ENCODE measurements around the gene RAMACL.
A peak's percentile ranks its signal among the peaks of the same experiment; 100 is the strongest.

RAMACL gene

GRCh38 chr6:166578536-166579236 is 7.8 kb downstream of the RAMACL start:
- Histone ChIP-seq H3K36me3 (ENCODE audit: control insufficient read depth in 1 of 2, insufficient read depth in 2 of 2, low read length in 2 of 2) (no peaks in the 10 kb centered on the region), H3K4me3 (ENCODE audit: low read depth in 1 of 2, low read length in 2 of 2) (no peak overlapping the region), H3K9ac (ENCODE audit: low read depth in 1 of 2, low read length in 2 of 2) (no peak overlapping the region), H3K9me3 (ENCODE audit: control insufficient read depth in 1 of 2, low read length in 2 of 2) (no peaks in the 10 kb centered on the region), H3K27ac (ENCODE audit: low read depth, low read length) (no peak overlapping the region), H3K4me1 (ENCODE audit: control insufficient read depth in 1 of 2, insufficient read depth in 2 of 2, low read length in 2 of 2) (no peaks in the 10 kb centered on the region), H3K27me3 (ENCODE audit: control insufficient read depth in 1 of 2, insufficient read depth in 2 of 2, low read length in 2 of 2) (no peaks in the 10 kb centered on the region)

GRCh38 chr6:166575205-166575604 is 11.3 kb downstream of the RAMACL start:
- Histone ChIP-seq H3K27me3 (ENCODE audit: control insufficient read depth in 1 of 2, insufficient read depth in 2 of 2, low read length in 2 of 2) (no peaks in the 10 kb centered on the region), H3K4me1 (ENCODE audit: control insufficient read depth in 1 of 2, insufficient read depth in 2 of 2, low read length in 2 of 2) (peaks cover 0 to 8% of the 10 kb centered on the region in 2 donors), H3K4me3 (ENCODE audit: low read depth in 1 of 2, low read length in 2 of 2) (no peak overlapping the region), H3K27ac (ENCODE audit: low read depth, low read length) (no peak overlapping the region), H3K36me3 (ENCODE audit: control insufficient read depth in 1 of 2, insufficient read depth in 2 of 2, low read length in 2 of 2) (no peaks in the 10 kb centered on the region), H3K9ac (ENCODE audit: low read depth in 1 of 2, low read length in 2 of 2) (no peak overlapping the region), H3K9me3 (ENCODE audit: control insufficient read depth in 1 of 2, low read length in 2 of 2) (no peaks in the 10 kb centered on the region)

GRCh38 chr6:166573511-166574216 is 12.8 kb downstream of the RAMACL start:
- Histone ChIP-seq H3K9me3 (ENCODE audit: control insufficient read depth in 1 of 2, low read length in 2 of 2) (no peaks in the 10 kb centered on the region), H3K27ac (ENCODE audit: low read depth, low read length) (no peak overlapping the region), H3K9ac (ENCODE audit: low read depth in 1 of 2, low read length in 2 of 2) (no peak overlapping the region), H3K4me1 (ENCODE audit: control insufficient read depth in 1 of 2, insufficient read depth in 2 of 2, low read length in 2 of 2) (peaks cover 0 to 8% of the 10 kb centered on the region in 2 donors), H3K27me3 (ENCODE audit: control insufficient read depth in 1 of 2, insufficient read depth in 2 of 2, low read length in 2 of 2) (no peaks in the 10 kb centered on the region), H3K36me3 (ENCODE audit: control insufficient read depth in 1 of 2, insufficient read depth in 2 of 2, low read length in 2 of 2) (no peaks in the 10 kb centered on the region), H3K4me3 (ENCODE audit: low read depth in 1 of 2, low read length in 2 of 2) (no peak overlapping the region)

GRCh38 chr6:166572370-166573261 is 13.9 kb downstream of the RAMACL start:
- peak overlapping the region in 1 of 2 donors; percentile 7 for H3K9ac ChIP-seq (ENCODE audit: low read depth in 1 of 2, low read length in 2 of 2)
- peak overlapping the region; percentile 40 for H3K27ac ChIP-seq (ENCODE audit: low read depth, low read length)
- no peaks in the 10 kb centered on the region for H3K36me3 ChIP-seq (ENCODE audit: control insufficient read depth in 1 of 2, insufficient read depth in 2 of 2, low read length in 2 of 2)
- H3K9me3 ChIP-seq (ENCODE audit: control insufficient read depth in 1 of 2, low read length in 2 of 2), result no peaks in the 10 kb centered on the region
- H3K4me1 ChIP-seq (ENCODE audit: control insufficient read depth in 1 of 2, insufficient read depth in 2 of 2, low read length in 2 of 2), result peaks cover 0 to 8% of the 10 kb centered on the region in 2 donors
- no peaks in the 10 kb centered on the region for H3K27me3 ChIP-seq (ENCODE audit: control insufficient read depth in 1 of 2, insufficient read depth in 2 of 2, low read length in 2 of 2)
- H3K4me3 ChIP-seq (ENCODE audit: low read depth in 1 of 2, low read length in 2 of 2), result no peak overlapping the region

- no peaks in the 10 kb centered on the region for H3K9me3 ChIP-seq (ENCODE audit: control insufficient read depth in 1 of 2, low read length in 2 of 2)
- H3K27ac ChIP-seq (ENCODE audit: low read depth, low read length), result no peak overlapping the region
- peaks cover 0 to 8% of the 10 kb centered on the region in 2 donors for H3K4me1 ChIP-seq (ENCODE audit: control insufficient read depth in 1 of 2, insufficient read depth in 2 of 2, low read length in 2 of 2)
- H3K27me3 ChIP-seq (ENCODE audit: control insufficient read depth in 1 of 2, insufficient read depth in 2 of 2, low read length in 2 of 2), result no peaks in the 10 kb centered on the region
- H3K36me3 ChIP-seq (ENCODE audit: control insufficient read depth in 1 of 2, insufficient read depth in 2 of 2, low read length in 2 of 2), result no peaks in the 10 kb centered on the region
- no peak overlapping the region for H3K9ac ChIP-seq (ENCODE audit: low read depth in 1 of 2, low read length in 2 of 2)
- H3K4me3 ChIP-seq (ENCODE audit: low read depth in 1 of 2, low read length in 2 of 2), result no peak overlapping the region
Measured at GRCh38 chr6:166570929-166571713, 15.4 kb downstream of the RAMACL start.

GRCh38 chr6:166569206-166569605 is 17.3 kb downstream of the RAMACL start:
- Histone ChIP-seq H3K4me1 (ENCODE audit: control insufficient read depth in 1 of 2, insufficient read depth in 2 of 2, low read length in 2 of 2) (peaks cover 0 to 8% of the 10 kb centered on the region in 2 donors), H3K36me3 (ENCODE audit: control insufficient read depth in 1 of 2, insufficient read depth in 2 of 2, low read length in 2 of 2) (no peaks in the 10 kb centered on the region), H3K9ac (ENCODE audit: low read depth in 1 of 2, low read length in 2 of 2) (no peak overlapping the region), H3K4me3 (ENCODE audit: low read depth in 1 of 2, low read length in 2 of 2) (no peak overlapping the region), H3K9me3 (ENCODE audit: control insufficient read depth in 1 of 2, low read length in 2 of 2) (no peaks in the 10 kb centered on the region), H3K27me3 (ENCODE audit: control insufficient read depth in 1 of 2, insufficient read depth in 2 of 2, low read length in 2 of 2) (no peaks in the 10 kb centered on the region), H3K27ac (ENCODE audit: low read depth, low read length) (no peak overlapping the region)

GRCh38 chr6:166567813-166568212 is 18.7 kb downstream of the RAMACL start:
- H3K9ac ChIP-seq (ENCODE audit: low read depth in 1 of 2, low read length in 2 of 2), result no peak overlapping the region
- H3K4me3 ChIP-seq (ENCODE audit: low read depth in 1 of 2, low read length in 2 of 2), result no peak overlapping the region
- peaks cover 0 to 4% of the 10 kb centered on the region in 2 donors for H3K4me1 ChIP-seq (ENCODE audit: control insufficient read depth in 1 of 2, insufficient read depth in 2 of 2, low read length in 2 of 2)
- no peaks in the 10 kb centered on the region for H3K9me3 ChIP-seq (ENCODE audit: control insufficient read depth in 1 of 2, low read length in 2 of 2)
- H3K27me3 ChIP-seq (ENCODE audit: control insufficient read depth in 1 of 2, insufficient read depth in 2 of 2, low read length in 2 of 2), result no peaks in the 10 kb centered on the region
- no peak overlapping the region for H3K27ac ChIP-seq (ENCODE audit: low read depth, low read length)
- H3K36me3 ChIP-seq (ENCODE audit: control insufficient read depth in 1 of 2, insufficient read depth in 2 of 2, low read length in 2 of 2), result no peaks in the 10 kb centered on the region

GRCh38 chr6:166567107-166567506 is 19.4 kb downstream of the RAMACL start:
- Histone ChIP-seq H3K9me3 (ENCODE audit: control insufficient read depth in 1 of 2, low read length in 2 of 2) (no peaks in the 10 kb centered on the region), H3K27ac (ENCODE audit: low read depth, low read length) (no peak overlapping the region), H3K27me3 (ENCODE audit: control insufficient read depth in 1 of 2, insufficient read depth in 2 of 2, low read length in 2 of 2) (no peaks in the 10 kb centered on the region), H3K9ac (ENCODE audit: low read depth in 1 of 2, low read length in 2 of 2) (no peak overlapping the region), H3K36me3 (ENCODE audit: control insufficient read depth in 1 of 2, insufficient read depth in 2 of 2, low read length in 2 of 2) (no peaks in the 10 kb centered on the region), H3K4me1 (ENCODE audit: control insufficient read depth in 1 of 2, insufficient read depth in 2 of 2, low read length in 2 of 2) (no peaks in the 10 kb centered on the region), H3K4me3 (ENCODE audit: low read depth in 1 of 2, low read length in 2 of 2) (no peak overlapping the region)

GRCh38 chr6:166566026-166567011 is 20.2 kb downstream of the RAMACL start:
- no peak overlapping the region for H3K27ac ChIP-seq (ENCODE audit: low read depth, low read length)
- H3K9ac ChIP-seq (ENCODE audit: low read depth in 1 of 2, low read length in 2 of 2), result no peak overlapping the region

More at GRCh38 chr6:166566026-166567011, 20.2 kb downstream of the RAMACL start:
- H3K4me3 ChIP-seq (ENCODE audit: low read depth in 1 of 2, low read length in 2 of 2), result no peak overlapping the region
- no peaks in the 10 kb centered on the region for H3K27me3 ChIP-seq (ENCODE audit: control insufficient read depth in 1 of 2, insufficient read depth in 2 of 2, low read length in 2 of 2)
- no peaks in the 10 kb centered on the region for H3K9me3 ChIP-seq (ENCODE audit: control insufficient read depth in 1 of 2, low read length in 2 of 2)
- no peaks in the 10 kb centered on the region for H3K4me1 ChIP-seq (ENCODE audit: control insufficient read depth in 1 of 2, insufficient read depth in 2 of 2, low read length in 2 of 2)
- H3K36me3 ChIP-seq (ENCODE audit: control insufficient read depth in 1 of 2, insufficient read depth in 2 of 2, low read length in 2 of 2), result no peaks in the 10 kb centered on the region
